DOHH2 (cell line): ENCODE data around the gene CFAP73.
A peak's percentile ranks its signal among the peaks of the same experiment; 100 is the strongest.

Experiments
- H3F3A ChIP-seq: fragments of 200-600 bp; sonication (generic), shearing (Covaris generic); 2 replicates; pipeline ENCODE4 v1.6.0; 2016; ENCODE audit warnings: antibody characterized with exemption, mild to moderate bottlenecking; ENCODE audit not compliant: control insufficient read depth, insufficient read depth
- H3K27ac ChIP-seq: fragments of 200-600 bp; sonication (generic); 2 replicates; pipeline ENCODE4 v1.5.1; 2014; ENCODE audit warnings: low read depth, mild to moderate bottlenecking, low read length, moderate library complexity
- H3K27me3 ChIP-seq: fragments of 200-600 bp; sonication (generic); 2 replicates; pipeline ENCODE4 v1.6.1; 2014; ENCODE audit warnings: mild to moderate bottlenecking, low read length, mixed read lengths; ENCODE audit not compliant: control insufficient read depth
- H3K36me3 ChIP-seq: fragments of 200-600 bp; sonication (generic); 2 replicates; pipeline ENCODE4 v1.6.1; 2014; ENCODE audit warnings: mild to moderate bottlenecking, low read length, moderate library complexity, mixed read lengths; ENCODE audit not compliant: control insufficient read depth
- H3K4me1 ChIP-seq: fragments of 200-600 bp; sonication (generic); 2 replicates; pipeline ENCODE4 v1.6.1; 2014; ENCODE audit warnings: mild to moderate bottlenecking, low read length, mixed read lengths; ENCODE audit not compliant: control insufficient read depth
- H3K4me2 ChIP-seq: fragments of 200-600 bp; sonication (generic); 2 replicates; pipeline ENCODE4 v1.6.0; 2014; ENCODE audit warnings: mild to moderate bottlenecking, low read length, moderate library complexity
- H3K4me3 ChIP-seq: fragments of 200-600 bp; sonication (generic); 2 replicates; pipeline ENCODE4 v1.5.1; 2014; ENCODE audit warnings: mild to moderate bottlenecking, low read length, mixed read lengths
- H3K79me2 ChIP-seq: fragments of 200-600 bp; sonication (generic); 2 replicates; pipeline ENCODE4 v1.6.1; 2014; ENCODE audit warnings: mild to moderate bottlenecking, low read length, mixed read lengths; ENCODE audit not compliant: control insufficient read depth
- H3K9me2 ChIP-seq: fragments of 200-600 bp; sonication (generic); replicated peaks from 2 replicates; pipeline ENCODE4 v1.6.1; 2014; ENCODE audit warnings: mild to moderate bottlenecking, low read length, mixed read lengths; ENCODE audit not compliant: control insufficient read depth
- H3K9me3 ChIP-seq: fragments of 200-600 bp; sonication (generic); 2 replicates; pipeline ENCODE4 v1.6.1; 2014; ENCODE audit warnings: antibody characterized with exemption, low read length, mixed read lengths; ENCODE audit not compliant: control insufficient read depth, insufficient read depth
- H4K20me1 ChIP-seq: fragments of 200-600 bp; sonication (generic); 2 replicates; pipeline ENCODE4 v1.6.0; 2014; ENCODE audit warnings: low read depth, mild to moderate bottlenecking, antibody characterized with exemption, low read length, moderate library complexity; ENCODE audit not compliant: control insufficient read depth, insufficient read depth
- EZH2phosphoT487 ChIP-seq: fragments of 200-600 bp; sonication (generic); IDR thresholded peaks from 2 replicates; pipeline ENCODE4 v1.6.1; 2017; ENCODE audit warnings: borderline replicate concordance, mild to moderate bottlenecking, antibody characterized with exemption, low read length, moderate library complexity, mixed read lengths
- TF ChIP-seq, protein P1 (sequence below): fragments of 200-600 bp; sonication (generic); IDR thresholded peaks from one replicate; pipeline ENCODE4 v1.5.1; 2014; ENCODE audit warnings: antibody characterized with exemption, mild to moderate bottlenecking, low read depth, low read length; ENCODE audit not compliant: poor library complexity, severe bottlenecking

The CFAP73 gene

DNA sequence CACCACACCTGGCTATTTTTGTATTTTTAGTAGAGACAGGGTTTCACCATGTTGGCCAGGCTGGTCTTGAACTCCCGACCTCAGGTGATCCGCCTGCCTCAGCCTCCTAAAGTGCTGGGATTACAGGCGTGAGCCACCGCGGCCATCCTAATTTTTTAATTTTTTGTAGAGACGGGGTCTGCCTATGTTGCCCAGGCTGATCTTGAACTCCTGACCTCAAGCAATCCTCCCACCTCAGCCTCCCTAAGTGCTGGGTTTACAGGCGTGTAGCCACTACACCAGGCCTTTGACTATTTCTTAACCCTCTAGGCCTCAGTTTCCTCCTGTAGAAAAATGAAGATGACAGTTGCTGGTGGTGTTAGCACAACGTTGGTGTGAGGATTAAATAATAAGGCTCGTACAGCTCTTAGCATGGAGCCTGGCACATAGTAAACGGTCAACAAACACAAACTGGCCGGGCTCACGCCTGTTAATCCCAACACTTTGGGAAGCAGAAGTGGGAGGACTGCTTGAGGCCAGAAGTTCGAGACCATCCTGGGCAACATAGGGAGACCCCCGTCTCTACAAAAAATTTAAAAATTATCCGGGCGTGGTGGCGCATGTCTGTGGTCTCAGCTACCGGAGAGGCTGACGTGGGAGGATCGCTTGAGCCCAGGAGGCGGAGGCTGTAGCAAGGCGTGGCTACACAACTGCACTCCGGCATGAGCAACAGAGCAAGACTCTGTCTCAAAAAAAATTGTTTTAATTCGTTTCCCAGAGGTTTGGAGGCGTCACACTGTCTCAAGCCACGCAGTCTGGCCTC lies 34.8 kb downstream of the CFAP73 start:
- H3F3A ChIP-seq, result peaks cover 3% of the 10 kb centered on the region; the same call in 1 of the 2 replicates
- no peaks in the 10 kb centered on the region for H3K9me3 ChIP-seq
- peak overlapping the region; percentile 87 for H3K4me3 ChIP-seq
- peaks cover 7% of the 10 kb centered on the region; the same call in 1 of the 2 replicates for H4K20me1 ChIP-seq
- TF ChIP-seq, protein P1, sequence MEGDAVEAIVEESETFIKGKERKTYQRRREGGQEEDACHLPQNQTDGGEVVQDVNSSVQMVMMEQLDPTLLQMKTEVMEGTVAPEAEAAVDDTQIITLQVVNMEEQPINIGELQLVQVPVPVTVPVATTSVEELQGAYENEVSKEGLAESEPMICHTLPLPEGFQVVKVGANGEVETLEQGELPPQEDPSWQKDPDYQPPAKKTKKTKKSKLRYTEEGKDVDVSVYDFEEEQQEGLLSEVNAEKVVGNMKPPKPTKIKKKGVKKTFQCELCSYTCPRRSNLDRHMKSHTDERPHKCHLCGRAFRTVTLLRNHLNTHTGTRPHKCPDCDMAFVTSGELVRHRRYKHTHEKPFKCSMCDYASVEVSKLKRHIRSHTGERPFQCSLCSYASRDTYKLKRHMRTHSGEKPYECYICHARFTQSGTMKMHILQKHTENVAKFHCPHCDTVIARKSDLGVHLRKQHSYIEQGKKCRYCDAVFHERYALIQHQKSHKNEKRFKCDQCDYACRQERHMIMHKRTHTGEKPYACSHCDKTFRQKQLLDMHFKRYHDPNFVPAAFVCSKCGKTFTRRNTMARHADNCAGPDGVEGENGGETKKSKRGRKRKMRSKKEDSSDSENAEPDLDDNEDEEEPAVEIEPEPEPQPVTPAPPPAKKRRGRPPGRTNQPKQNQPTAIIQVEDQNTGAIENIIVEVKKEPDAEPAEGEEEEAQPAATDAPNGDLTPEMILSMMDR, result no peak
- TF ChIP-seq EZH2phosphoT487, result no peak
- H3K36me3 ChIP-seq, result peaks cover 78% of the 10 kb centered on the region
- H3K4me2 ChIP-seq, result peak overlapping the region; percentile 92
- H3K9me2 ChIP-seq, result no peaks in the 10 kb centered on the region
- peak overlapping the region; percentile 83 for H3K27ac ChIP-seq
- no peaks in the 10 kb centered on the region for H3K27me3 ChIP-seq
- H3K79me2 ChIP-seq, result peaks cover 88% of the 10 kb centered on the region
- H3K4me1 ChIP-seq, result peaks cover 37% of the 10 kb centered on the region

DNA sequence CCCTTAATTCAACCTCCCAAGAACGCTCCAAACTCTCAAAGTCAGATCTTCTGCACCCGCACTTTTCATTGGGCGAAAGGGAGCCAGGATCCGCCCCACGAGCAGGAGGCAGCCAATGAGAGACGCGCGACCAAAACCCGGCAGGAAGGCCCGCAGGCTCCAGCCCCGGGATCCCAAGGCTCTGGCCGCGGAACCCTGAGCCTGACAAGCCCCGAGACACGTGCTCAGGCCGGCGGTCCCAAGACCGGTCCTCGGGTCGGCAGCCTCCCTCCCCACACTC lies 35.3 kb downstream of the CFAP73 start:
- Histone ChIP-seq H3K9me3 (no peaks in the 10 kb centered on the region), H3K36me3 (peaks cover 75% of the 10 kb centered on the region), H3F3A (peaks cover 3% of the 10 kb centered on the region; the same call in 1 of the 2 replicates), H3K79me2 (peaks cover 90% of the 10 kb centered on the region), H3K4me1 (peaks cover 37% of the 10 kb centered on the region), H3K27ac (peak overlapping the region; percentile 83), H3K4me3 (peak overlapping the region; percentile 87), H4K20me1 (peaks cover 7% of the 10 kb centered on the region; the same call in 1 of the 2 replicates), H3K4me2 (peak overlapping the region; percentile 92), H3K9me2 (no peaks in the 10 kb centered on the region), H3K27me3 (no peaks in the 10 kb centered on the region)
- TF ChIP-seq, protein P1, result no peak
- no peak for TF ChIP-seq EZH2phosphoT487

DNA sequence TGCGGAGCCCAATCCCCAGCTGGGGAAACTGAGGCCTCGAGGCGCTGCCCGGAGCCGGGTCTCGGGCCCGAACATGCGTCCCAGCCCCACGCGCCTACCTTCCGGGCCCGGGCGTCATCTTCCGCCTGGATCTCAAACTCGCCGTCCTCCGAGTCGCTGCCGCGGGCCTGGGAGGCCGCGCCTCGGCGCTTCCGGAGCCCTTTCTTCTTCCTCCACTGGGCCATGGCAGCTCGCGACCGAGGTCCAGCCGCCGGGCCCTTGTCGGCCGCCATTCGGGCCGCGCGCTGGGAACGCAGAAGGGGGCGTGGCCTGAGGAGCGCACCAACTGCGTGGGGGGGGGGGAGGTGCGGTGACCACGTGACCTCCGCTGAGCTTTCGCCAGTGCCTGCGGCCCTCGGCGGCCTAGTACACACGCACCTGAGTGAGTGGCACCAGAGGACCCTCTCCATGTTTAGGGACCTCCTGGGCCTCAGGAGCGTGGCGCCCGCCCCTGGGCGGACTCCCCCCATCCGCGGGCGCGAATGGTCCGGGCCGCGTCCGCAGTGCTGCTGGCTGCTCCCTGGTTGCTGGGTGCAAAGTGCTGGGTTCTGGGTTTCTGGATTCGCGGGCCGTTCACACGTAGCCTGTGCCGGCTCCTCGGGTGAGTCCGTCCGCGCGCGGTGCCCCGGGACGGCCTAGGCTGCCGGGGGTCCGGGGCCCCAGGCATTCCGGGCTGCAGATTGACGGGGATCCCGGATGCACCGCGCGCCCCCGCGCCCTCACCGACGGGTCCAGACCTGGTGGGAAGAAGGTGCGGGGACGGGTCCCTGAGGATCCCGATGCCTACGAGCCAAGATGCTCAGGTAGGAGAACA lies 35.9 kb downstream of the CFAP73 start, which contains the start of the genes DDX54 and RITA1:
TSS of gene DDX54 (minus strand) at position 299 of the 853 bp plus-strand sequence. CDS start at position 272, 27 bp downstream.
TSS of gene RITA1 (plus strand) at position 542 of the 853 bp plus-strand sequence. CDS start 1,026 bp downstream, outside the sequence.
- Histone ChIP-seq H3K27ac (peak within 1 kb of the TSS; percentile 83), H3K36me3 (peaks cover 72% of the 10 kb centered on the region), H3K4me1 (peaks cover 39% of the 10 kb centered on the region), H3K4me2 (peak within 1 kb of the TSS; percentile 92), H3K9me3 (no peaks in the 10 kb centered on the region), H3K27me3 (no peaks in the 10 kb centered on the region), H3F3A (peaks cover 3% of the 10 kb centered on the region; the same call in 1 of the 2 replicates), H4K20me1 (peaks cover 7% of the 10 kb centered on the region; the same call in 1 of the 2 replicates), H3K9me2 (no peaks in the 10 kb centered on the region), H3K79me2 (peaks cover 87% of the 10 kb centered on the region), H3K4me3 (peak within 1 kb of the TSS; percentile 87)
- TF ChIP-seq, protein P1, result no peak
- no peak for TF ChIP-seq EZH2phosphoT487
